Activated T-cell treated with anti-CD3 and anti-CD28 coated beads, Interleukin-2, amount 50 U/mL, for 48 hours (primary cell): ENCODE measurements around the gene SCEL.

ENCODE experiments used
- DNase-seq, 2 experiments: peaks; one replicate each; pipeline ENCODE4 v3.0.0-alpha.2; 2020

The SCEL gene

GRCh38 chr13:77674852-77675251, 139.3 kb downstream of the SCEL start:
- DNase-seq = no peak

GRCh38 chr13:77678691-77679235, 143.3 kb downstream of the SCEL start:
- no peak for DNase-seq

- DNase-seq = no peak
Observed at GRCh38 chr13:77687799-77688198, 152.3 kb downstream of the SCEL start.

DNA sequence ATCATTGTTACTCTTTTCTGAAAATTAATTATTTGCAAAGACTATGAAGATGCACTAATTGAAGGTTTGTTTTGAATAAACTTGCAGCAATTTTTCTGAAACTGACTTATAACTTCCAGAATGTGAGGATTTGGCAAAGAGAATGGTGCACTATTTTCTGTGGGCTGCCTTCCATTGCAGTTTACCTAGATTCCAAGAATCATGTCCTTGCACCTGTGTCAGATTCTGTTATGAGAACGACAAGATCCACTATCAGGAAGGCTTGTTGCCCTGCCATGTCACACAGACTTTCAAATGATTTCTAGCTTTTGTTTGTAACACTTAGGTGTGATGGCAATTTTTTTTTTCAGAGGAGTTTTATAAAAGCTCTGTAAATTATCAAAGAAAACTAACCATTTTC, 156.4 kb downstream of the SCEL start:
- DNase-seq = no peak

GRCh38 chr13:77692746-77693448, 157.4 kb downstream of the SCEL start:
- DNase-seq = no peak

DNA sequence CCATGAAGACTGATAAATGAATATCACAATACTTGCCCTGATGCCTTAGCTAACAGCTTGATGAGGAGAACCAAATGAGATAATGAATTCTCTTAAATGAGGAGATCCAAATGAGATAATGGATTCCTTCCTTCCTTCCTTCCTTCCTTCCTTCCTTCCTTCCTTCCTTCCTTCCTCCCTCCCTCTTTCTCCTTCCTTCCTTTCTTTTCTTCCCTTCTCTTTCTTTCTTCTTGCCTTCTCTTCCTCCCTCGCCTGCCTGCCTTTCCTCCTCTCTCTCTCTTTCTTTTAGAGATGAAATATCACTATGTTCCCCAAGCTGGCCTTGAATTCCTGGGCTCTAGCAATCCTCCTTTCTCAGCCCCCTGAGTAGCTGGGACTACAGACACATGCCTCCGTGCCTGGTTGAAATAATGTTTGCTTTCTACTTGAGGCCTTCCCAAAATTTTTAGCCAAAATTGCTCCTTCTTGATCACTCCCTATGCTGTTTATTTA, 158.0 kb downstream of the SCEL start:
- DNase-seq = no peak
